GM18507 (cell line): Measurements from ENCODE around the gene PPBP.

Source experiments
- DNase-seq: peaks from one replicate; pipeline ENCODE4 v3.0.0; 2011; ENCODE audit warnings: low read depth; ENCODE audit not compliant: insufficient read length; ENCODE audit errors: extremely low spot score
- FAIRE-seq: peaks from 2 replicates; lab custom pipeline; 2011; peaks lifted over from hg19 to GRCh38; lab: Jason Lieb, UNC

Gene PPBP

GRCh38 chr4:73988061-73988460 lies at the start of gene PPBP:
PPBP (minus strand) TSS chr4:73988190; CDS start chr4:73988103, 87 bp downstream.
- no peak for DNase-seq
- FAIRE-seq: no peak

GRCh38 chr4:74037076-74037955 lies 49.3 kb upstream of the PPBP start:
- DNase-seq: no peak
- no peak for FAIRE-seq

DNA sequence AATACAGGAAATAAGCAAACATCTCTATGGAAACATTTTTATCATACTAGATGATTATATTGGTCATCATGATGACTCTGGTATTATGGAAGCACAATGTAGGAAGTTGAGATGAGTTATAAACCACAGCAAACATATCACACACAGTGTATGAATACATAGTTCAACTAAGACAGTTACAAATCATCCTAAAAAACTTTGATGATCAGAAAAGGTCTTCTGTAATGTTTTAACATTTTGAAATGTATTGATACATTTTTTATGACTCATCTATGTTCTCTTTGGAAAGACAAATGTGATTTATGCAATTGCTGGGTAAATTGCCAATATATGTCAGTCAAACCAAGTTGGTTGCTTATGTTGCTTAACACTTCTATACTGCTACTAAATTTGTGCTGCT lies 45.7 kb upstream of the PPBP start:
- no peak for FAIRE-seq
- no peak for DNase-seq

- DNase-seq (no peak), FAIRE-seq (no peak)
Observed at GRCh38 chr4:74032064-74032463, 44.1 kb upstream of the PPBP start.

- no peak for FAIRE-seq
- no peak for DNase-seq
Observed at GRCh38 chr4:74031576-74031975, 43.6 kb upstream of the PPBP start.

DNA sequence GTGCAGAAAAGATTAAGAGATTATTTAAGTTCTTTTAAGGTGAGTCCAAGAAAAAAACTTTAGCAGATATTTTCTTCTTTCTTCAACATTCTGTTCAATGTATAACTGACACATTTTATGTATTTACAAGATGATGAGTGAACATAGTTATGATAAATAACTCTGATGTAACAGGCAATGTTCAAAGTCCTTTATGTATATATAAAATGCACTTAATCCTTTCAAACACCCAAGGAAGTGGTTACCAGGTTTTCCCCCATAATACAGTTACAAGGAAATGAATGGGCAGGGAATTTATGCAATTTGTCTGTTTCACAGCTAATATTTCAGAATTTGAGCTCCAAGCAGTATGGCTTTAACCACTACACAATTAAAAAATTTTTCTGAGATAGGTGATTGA lies 42.3 kb upstream of the PPBP start:
- DNase-seq (no peak), FAIRE-seq (no peak)

DNA sequence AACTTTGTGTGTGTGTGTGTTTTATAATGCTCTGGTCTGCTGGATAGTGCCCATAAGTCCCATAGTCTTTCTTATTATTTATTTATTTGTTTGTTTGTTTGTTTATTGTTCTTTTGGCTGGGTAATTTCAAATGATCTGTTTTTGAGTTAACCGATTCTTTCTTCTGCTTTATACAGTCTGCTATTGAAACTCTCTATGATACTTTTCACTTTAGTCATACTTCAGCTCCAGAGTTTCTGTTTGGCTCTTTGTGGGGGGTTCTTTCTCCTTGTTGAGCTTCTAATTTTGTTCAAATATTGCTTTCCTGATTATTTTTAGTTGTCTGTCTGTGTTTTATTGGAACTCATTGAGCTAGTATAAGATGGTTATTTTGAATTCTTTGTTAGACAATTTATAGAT lies 40.5 kb upstream of the PPBP start:
- DNase-seq (no peak), FAIRE-seq (no peak)

- DNase-seq (no peak), FAIRE-seq (no peak)
Observed at GRCh38 chr4:74023709-74024108, 35.7 kb upstream of the PPBP start.

DNA sequence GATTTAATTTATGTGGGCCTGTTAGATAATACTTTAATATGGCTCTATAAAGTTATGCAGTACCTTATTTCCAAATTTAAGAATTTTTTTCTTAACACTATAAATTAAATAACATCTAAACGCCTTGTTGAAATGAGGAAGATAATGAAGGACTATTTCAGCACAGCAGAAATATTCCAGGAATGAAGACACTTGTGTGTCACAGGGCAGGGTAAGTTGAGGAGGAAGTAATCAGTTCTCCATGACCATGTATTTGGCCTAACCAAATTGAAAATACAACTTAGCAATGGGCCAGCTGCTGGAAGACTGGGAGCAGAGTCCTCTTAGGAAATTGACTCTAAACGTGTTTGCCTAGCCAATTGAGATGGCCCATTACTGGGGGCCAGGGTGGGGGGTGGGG lies 33.6 kb upstream of the PPBP start:
- DNase-seq (no peak), FAIRE-seq (no peak)

GRCh38 chr4:74018771-74019170 lies 30.8 kb upstream of the PPBP start:
- no peak for DNase-seq
- FAIRE-seq: no peak

- DNase-seq: no peak
- no peak for FAIRE-seq
Observed at GRCh38 chr4:74018116-74018515, 30.1 kb upstream of the PPBP start.

- DNase-seq (no peak), FAIRE-seq (no peak)
Observed at GRCh38 chr4:74016068-74016467, 28.1 kb upstream of the PPBP start.

- DNase-seq (no peak), FAIRE-seq (no peak)
Observed at GRCh38 chr4:74015126-74015780, 27.3 kb upstream of the PPBP start.

DNA sequence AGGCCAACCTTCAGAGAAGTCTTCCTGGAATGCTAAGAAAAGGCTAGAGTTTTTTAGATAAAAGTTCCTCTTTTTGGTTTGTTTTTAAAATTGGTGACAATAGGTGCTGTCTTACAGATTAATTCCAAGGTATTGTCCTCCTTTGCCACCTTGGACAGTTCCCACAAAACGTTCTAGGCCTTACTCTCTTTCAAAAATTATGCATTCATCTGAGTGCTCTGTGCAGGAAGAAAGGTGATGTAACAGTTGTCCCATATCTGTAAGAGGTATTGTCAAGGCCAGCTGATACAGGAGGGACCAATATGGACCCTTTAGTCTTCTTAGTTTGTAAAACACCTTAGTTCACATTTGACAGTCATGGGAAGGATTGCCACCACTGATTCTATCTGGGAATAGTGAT lies 26.3 kb upstream of the PPBP start:
- FAIRE-seq (no peak), DNase-seq (no peak)

GRCh38 chr4:74013264-74013663 lies 25.3 kb upstream of the PPBP start:
- FAIRE-seq (no peak), DNase-seq (no peak)

GRCh38 chr4:74012130-74012529 lies 24.1 kb upstream of the PPBP start:
- FAIRE-seq (no peak), DNase-seq (no peak)

DNA sequence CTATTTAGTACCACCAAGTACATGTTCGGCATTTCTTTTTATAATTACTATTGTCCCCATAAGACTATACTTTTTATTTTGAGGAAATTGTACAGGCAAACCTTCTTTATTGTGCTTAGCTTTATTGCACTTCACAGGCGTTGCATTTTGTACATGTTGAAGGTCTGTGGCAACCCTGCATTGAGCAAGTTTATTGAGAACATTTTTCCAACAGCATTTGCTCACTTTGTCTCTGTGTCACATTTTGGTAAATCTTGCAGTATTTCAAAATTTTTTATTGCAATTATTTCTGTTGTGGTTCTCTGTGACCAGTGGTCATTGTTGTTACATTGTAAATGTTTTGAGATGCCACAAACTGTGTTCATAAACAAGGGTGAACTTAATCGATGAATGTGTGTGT lies 21.3 kb upstream of the PPBP start:
- FAIRE-seq (no peak), DNase-seq (no peak)

GRCh38 chr4:74006009-74006476 lies 18.1 kb upstream of the PPBP start:
- DNase-seq (no peak), FAIRE-seq (no peak)

GRCh38 chr4:74005528-74005927 lies 17.5 kb upstream of the PPBP start:
- no peak for FAIRE-seq
- DNase-seq: no peak

DNA sequence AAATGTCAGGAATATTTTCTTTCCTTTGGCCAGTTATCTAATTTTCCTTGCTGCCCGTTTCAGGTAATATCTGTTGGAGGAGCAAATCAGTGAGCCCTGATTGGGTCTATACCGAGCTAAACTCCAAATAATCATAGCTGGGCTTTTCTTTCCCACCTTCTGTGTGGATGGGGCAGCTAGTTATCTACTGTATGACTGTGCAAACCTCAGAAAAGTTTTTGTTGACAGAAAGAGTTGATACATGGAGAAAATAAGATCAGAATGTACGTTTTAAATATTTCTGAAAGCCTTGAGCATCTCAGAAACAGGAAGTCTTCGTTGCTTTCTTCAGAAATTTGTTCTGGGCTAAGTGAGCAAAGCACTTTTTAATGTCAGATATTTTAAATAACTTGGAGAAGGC lies 16.7 kb upstream of the PPBP start:
- FAIRE-seq: no peak
- no peak for DNase-seq

- no peak for DNase-seq
- no peak for FAIRE-seq
Observed at GRCh38 chr4:74000301-74000700, 12.3 kb upstream of the PPBP start.
